WI38 (cell line): ENCODE results near the gene RAB36.

ENCODE experiments used
- H3K4me3 ChIP-seq: 2 replicates; pipeline ENCODE4 v1.5.1; 2011; ENCODE audit warnings: low read depth, mild to moderate bottlenecking, control low read depth, low read length
- TF ChIP-seq, protein P1 (sequence below): IDR thresholded peaks from 2 replicates; pipeline ENCODE4 v1.5.1; 2012; ENCODE audit warnings: low read depth, mild to moderate bottlenecking, control low read depth, low read length

RAB36 gene

DNA sequence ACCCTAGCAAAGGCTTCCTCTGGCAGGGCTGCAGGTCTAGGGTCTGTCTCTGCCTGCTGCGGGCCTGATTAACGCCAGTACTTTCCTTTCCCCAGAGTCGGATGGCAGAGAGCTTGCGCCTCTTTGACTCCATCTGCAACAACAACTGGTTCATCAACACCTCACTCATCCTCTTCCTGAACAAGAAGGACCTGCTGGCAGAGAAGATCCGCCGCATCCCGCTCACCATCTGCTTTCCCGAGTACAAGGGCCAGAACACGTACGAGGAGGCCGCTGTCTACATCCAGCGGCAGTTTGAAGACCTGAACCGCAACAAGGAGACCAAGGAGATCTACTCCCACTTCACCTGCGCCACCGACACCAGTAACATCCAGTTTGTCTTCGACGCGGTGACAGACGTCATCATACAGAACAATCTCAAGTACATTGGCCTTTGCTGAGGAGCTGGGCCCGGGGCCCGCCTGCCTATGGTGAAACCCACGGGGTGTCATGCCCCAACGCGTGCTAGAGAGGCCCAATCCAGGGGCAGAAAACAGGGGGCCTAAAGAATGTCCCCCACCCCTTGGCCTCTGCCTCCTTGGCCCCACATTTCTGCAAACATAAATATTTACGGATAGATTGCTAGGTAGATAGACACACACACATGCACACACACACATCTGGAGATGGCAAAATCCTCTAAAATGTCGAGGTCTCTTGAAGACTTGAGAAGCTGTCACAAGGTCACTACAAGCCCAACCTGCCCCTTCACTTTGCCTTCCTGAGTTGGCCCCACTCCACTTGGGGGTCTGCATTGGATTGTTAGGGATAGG, 22.1 kb upstream of the RAB36 start:
- H3K4me3 ChIP-seq: no peak overlapping the region
- TF ChIP-seq, protein P1, sequence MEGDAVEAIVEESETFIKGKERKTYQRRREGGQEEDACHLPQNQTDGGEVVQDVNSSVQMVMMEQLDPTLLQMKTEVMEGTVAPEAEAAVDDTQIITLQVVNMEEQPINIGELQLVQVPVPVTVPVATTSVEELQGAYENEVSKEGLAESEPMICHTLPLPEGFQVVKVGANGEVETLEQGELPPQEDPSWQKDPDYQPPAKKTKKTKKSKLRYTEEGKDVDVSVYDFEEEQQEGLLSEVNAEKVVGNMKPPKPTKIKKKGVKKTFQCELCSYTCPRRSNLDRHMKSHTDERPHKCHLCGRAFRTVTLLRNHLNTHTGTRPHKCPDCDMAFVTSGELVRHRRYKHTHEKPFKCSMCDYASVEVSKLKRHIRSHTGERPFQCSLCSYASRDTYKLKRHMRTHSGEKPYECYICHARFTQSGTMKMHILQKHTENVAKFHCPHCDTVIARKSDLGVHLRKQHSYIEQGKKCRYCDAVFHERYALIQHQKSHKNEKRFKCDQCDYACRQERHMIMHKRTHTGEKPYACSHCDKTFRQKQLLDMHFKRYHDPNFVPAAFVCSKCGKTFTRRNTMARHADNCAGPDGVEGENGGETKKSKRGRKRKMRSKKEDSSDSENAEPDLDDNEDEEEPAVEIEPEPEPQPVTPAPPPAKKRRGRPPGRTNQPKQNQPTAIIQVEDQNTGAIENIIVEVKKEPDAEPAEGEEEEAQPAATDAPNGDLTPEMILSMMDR: no peak

DNA sequence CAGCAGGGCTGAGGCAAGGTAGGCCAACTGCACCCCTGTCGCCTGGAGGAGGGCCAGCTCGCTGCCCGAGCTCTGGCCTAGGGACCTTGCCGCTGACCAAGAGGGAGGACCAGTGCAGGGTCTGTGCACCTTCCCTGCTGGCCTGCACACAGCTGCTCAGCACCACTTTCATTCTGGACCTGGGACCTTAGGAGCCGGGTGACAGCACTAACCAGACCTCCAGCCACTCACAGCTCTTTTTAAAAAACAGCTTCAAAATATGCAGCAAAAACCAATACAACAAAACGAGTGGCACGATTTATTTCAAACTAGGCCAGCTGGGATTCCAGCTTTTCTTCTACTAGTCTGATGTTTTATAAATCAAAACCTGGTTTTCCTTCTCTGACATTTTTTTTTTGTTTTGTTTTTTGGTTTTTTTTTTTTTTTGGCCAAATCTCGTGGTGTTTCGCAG, 21.4 kb upstream of the RAB36 start:
- TF ChIP-seq, protein P1: no peak
- H3K4me3 ChIP-seq: no peak overlapping the region

DNA sequence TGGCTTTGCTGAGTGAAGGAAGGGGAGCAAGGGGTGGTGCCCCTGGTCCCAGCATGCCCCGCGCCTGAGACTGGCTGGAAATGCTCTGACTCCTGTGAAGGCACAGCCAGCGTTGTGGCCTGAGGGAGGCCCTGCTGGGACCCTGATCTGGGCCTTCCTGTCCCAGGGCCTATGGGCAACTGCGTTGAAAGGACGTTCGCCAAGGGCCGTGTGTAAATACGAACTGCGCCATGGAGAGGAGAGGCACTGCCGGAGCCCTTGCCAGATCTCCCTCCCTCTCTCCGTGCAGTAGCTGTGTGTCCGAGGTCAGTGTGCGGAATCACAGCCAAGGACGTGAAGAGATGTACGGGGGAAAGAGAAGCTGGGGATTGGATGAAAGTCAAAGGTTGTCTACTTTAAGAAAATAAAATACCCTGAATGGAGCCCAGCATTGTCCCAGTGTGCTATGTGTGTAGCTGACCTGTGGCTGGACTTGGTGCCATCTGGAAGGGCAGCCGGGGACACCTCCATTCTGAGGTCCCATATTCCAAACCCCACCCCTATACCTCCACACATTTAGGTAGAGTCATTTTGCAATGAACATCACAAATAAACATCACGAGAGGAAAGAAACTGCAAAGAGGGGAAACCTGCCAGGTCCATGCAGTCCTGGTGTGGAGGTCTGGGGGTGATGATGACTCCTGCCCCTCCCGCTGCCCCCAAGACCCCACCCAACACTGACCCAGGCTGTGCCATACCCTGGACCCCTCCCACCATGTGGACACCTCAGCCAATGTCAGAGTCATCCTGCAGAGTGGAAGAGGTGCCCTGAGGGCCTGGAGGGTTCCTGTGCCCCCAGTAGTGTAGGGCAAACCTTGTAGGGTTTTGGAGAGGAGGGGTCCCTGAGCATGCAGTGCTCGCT, 20.4 kb upstream of the RAB36 start:
- H3K4me3 ChIP-seq: no peak overlapping the region
- TF ChIP-seq, protein P1: no peak

DNA sequence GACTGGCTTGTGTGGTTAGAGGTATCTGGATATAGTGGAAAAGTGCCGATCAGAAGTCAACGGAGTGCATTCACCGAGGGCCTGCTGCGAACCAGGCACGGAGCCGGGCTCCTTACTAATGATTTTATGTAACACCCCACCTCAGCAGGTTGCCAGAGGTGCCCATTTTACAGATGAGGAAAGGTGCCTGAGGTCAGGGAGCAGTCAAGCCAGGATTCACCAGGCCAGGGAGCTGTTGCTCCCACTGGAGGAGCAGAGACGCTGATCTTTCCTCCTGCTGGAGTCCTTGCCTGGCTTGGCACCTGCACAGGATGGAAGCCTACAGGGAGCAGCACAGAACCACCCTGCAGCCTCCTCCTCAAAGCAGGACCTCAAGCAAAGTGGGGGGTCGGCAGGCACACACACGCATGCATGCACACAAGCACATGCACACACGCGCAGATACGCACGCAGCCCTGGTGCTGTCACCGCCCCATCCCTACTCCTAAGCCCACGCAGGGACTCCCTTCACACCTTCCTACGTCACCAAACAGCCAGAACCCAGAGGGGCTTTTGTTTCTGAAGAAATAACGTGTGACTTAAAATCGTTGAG, 19.7 kb upstream of the RAB36 start:
- no peak overlapping the region for H3K4me3 ChIP-seq
- TF ChIP-seq, protein P1: no peak

DNA sequence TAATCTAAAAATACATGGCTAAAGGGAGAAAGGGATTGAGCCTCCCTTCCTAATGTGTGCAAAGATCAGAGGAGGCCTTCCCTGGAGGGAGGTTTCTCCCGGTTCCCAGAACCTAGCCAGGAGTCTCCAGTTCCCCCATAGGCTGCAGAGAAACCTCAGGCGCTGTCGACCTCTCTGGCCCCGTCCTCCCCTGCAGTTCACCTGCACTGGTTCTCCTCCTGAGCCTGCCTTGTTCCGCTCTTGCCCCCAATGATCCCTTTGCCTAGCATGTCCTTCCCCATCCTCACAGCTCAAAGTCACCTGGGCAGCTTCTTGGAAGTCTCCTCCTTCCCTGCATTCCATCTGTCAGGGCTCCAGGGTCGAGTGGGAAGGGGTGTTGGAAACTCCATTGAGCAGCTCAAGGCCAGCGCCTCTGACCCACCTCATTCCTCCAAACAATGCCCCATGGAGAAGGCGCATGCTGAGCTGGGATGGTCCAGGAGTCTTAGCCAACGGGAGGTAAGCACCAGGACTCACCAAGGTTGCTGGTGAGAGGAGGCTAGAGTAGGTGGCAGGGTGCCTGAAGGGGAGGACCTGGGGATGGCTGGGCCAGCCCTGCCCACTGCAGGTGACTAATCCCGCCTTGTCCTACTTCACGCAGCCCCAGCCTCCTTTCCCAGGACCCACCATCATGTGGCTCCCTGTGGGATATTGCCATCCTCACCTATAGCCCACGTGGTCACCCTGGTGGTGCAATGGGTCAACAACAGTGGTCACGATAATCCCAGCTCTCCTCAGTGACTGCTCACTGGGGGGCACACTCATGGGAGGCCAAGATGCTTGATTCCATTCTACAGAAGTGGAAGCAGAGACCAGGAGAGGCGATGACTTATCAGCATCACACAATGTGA, 18.9 kb upstream of the RAB36 start:
- no peak overlapping the region for H3K4me3 ChIP-seq
- TF ChIP-seq, protein P1: no peak

DNA sequence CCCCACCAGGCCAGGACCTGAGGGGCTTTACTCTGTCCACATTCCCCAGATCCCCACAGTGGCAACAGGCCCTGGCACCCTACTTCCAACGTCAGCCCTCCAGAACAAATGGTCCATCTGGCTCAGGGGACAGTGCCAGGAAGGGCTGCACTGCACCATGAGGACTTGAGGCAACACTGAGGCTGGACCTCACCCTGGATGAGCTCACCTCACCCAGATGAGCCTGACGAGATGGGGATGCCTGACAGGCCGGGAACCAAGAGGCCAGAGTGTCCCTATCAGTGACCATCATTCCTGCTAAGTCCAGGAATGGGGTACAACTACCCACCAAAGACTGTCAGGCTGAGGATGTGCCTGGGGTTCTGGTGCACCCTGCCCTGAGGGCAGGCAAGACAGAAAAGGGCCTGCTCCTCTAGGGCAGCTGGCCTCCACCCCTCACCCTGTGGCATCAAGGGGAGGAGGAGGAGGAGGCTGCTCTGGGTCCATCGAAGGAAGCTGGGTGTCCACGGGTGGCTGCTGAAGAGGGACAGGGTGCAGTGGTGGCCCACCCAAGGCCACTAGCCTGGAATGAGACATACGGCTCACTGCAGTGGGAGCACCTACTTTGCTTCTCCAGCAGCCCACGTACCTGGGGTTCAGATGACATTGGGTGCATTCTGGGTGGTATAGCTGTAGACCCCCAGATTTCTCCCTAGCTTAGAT, 18.1 kb upstream of the RAB36 start:
- TF ChIP-seq, protein P1: no peak
- H3K4me3 ChIP-seq: no peak overlapping the region
